Superior temporal gyrus (tissue), 1 donor: Measurements from ENCODE around the gene MTRFR.

Source experiments
- DNase-seq: peaks from one replicate; pipeline ENCODE4 v3.0.0-alpha.2; 2016; ENCODE audit errors: extremely low spot score

MTRFR gene

DNA sequence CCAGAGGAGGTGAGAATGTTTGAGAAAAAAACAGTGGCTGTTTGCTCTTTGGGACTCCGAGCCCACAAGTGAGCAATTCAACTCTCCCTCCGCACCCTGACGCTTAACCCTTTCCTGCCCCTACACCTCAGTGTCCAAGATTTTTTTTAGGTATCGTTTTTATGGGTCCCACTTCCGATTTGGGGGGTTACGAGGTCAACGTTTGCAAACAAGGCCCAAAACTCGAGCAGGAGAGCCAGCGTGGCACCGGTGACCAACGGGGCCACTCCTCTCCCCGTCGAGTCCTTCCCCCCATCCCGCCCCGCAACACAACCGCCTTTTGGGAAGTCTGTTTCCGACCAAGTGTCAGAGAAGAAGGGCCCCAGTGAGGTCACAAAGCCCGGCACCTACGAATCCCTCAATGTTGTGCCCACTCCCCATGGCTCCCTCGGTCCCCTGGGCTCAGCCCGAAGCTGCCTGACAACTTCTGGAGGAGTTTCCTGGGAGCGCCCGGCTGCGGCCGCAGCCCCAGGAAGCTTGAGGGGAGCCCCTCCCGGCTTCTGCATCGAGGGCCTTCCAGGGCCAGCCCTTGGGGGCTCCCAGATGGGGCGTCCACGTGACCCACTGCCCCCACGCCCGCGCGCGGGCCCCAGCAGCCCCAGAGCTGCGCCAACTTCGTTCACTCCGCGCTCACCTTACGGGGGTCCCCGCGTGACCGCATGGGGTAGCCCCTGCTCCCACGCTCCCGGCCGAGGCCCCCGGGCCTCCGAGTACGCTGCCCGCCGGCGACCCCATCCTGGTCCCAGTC, 37.2 kb downstream of the MTRFR start:
- peak; percentile 58 for DNase-seq

DNA sequence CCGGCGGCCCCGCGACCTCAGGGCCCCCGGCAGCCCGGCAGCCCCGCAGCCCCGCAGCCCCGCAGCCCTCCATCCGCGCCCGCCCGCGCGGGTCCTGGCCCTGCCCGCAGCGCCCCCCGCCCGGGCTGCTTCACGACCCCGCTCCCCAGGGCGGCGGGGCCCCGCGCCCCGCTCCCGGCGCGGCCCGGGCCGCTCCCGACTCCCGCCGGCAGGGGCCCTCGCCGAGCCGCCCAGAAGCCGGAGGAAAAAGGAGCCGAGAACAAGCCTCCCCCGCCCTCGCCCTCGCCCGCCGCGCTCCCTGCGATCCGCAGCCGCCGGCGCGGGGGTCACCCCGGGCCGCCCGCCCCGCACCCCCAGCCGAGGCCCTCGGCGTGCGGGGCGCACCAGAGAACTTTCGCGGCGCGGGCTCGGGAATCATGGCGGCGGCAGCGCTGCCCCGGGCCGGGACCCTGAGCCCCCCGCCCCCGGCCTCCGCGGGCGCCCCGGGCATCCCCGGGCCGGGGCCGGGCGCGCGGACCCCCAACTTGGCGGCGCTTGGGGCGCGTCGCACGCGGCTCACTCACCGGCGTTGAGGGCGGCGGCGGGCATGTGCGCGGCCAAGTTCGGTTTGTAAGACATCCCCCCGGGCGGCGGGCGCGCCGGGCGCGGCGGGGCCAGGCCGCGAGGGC, 37.9 kb downstream of the MTRFR start:
- peak; percentile 63 for DNase-seq

DNA sequence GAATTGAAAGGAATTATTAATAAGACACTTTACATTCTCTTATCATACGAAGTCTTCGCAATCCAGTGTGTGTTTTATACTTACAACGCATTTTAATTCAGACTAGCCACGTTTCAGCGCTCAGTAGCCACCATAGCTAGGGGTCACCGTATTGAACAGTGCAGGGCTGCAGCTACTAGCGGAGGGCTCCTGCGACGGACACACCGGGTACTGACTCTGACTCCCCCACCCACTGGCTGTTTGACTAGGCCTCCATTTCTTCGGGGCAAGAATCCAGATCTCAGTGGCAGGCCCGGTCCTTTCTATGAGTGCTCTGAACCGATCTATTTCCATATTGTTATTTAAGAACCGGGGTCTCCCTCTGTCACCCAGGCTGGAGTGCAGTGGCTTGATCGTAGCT, 39.9 kb downstream of the MTRFR start:
- DNase-seq, result no peak

DNA sequence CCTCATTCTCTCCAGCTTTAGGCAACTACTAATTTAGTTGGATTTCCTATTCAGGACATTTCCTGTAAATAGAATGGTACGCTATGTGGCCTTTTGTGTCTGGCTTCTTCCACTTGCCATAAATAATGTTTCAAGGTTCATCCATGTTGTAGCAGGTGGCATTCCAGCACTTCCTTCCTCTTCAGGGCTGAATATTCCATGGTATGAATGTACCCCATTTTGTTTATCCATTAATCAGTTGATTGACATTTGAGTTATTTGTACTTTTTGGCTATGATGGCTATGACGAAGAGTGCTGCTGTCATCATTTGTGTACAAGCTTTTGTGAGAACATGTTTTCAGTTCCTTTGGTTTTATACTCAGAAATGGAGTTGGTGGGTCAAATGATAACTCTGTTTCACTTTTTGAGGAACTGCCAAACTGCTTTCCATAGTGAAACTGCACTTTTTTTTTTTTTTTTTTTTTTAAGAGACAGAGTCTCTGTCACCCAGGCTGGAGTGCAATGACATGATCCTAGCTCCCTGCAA, 44.9 kb downstream of the MTRFR start:
- DNase-seq, result no peak

DNA sequence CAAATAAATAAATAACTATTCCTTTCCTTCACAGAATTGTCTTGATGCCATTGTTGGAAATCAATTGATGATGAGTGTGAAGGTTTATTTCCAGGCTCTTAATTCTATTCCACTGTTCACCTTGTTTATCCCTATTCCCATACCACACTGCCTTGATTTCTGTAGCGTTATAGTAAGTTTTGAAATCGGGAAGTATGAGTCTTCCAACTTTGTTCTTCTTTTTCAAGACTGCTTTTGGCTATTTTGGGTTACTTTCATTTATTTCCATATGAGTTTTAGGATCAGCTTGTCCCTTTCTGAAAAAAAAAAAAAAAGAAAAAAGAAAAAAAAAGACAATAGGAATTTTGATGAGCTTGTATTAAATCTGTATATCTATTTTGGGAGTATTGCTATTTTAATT, 47.7 kb downstream of the MTRFR start:
- no peak for DNase-seq

DNA sequence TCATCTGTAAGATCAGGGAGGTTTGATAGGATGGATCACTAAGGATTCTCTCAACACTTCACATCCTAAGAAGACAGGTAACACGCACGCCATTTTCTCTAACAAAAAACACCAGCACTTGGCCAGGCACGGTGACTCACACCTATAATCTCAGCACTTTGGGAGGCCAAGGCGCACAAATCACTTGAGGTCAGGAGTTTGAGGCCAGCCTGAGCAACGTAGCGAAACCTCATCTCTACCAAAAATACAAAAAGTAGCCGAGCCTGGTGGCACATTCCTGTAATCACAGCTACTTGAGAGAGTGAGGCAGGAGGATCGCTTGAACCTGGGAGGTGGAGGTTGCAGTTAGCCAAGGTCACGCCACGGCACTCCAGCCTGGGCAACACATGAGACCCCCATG, 48.9 kb downstream of the MTRFR start:
- DNase-seq, result no peak

DNA sequence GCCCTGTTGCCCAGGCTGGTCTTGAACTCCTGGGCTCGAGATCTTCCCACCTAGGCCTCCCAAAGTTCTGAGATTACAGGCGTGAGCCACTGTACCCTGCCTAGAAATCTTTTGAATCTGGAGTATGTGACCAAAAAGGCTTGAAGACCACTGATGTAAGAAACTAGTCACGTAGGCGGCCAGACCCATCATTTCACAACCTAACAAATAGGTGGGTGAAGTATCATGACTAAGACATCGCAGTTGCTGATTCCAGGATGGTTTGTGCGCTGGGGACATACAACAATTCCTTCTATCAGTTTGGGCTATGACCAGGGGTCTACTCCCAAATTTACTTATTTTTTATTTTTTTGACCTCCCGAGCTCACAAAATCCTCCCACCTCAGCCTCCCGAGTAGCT, 50.2 kb downstream of the MTRFR start:
- no peak for DNase-seq

DNA sequence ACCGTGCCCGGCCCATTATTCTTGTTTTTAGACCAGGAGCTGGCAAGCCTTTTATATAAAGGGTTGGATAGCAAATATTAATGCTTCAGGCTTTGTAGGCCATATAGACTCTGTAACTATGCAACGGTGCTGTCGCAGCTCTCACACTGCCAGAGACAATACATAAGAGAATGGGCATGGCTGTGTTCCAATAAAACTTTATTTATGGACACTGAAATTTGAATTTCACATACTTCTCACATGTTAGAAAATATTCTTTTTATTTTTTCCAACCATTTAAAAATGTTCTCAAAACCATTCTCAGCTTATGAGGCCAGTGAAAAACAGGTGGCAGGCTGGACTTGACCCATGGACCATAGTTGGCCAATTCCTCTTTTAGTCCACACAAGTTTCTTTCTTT, 51.4 kb downstream of the MTRFR start:
- DNase-seq, result no peak

DNA sequence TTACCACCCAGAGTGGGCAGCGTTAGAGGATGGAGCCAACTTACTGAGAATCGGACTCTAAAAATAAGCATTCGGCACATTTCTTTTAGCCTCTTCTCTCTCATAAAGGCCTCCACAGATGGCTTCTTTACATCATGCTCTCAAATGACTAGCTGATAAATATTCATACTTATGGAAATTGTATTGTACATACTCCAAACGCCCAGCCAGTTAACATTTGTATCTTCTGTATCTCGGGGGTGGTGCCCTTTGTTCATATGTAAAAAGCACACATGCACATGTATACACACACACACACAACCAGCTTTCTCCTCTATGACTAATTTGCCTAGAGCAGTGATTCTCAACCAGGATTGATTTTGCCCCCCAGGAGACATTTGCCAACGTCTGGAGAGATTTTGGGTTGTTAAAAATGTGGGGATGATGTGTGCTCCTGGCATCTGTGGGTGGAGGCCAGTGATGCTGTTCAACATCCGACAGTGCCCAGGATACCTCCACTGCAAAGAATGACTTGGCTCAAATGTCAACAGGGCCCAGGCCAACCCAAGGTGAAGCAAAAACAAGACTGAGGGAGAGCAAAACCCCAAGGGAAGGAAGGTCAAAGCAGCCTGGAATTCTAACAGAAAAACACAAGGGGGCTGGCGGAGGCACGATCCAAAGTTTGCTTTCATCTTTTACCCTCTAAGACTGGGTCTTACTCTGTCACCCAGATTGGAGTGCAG, 53.6 kb downstream of the MTRFR start:
- DNase-seq, result no peak

DNA sequence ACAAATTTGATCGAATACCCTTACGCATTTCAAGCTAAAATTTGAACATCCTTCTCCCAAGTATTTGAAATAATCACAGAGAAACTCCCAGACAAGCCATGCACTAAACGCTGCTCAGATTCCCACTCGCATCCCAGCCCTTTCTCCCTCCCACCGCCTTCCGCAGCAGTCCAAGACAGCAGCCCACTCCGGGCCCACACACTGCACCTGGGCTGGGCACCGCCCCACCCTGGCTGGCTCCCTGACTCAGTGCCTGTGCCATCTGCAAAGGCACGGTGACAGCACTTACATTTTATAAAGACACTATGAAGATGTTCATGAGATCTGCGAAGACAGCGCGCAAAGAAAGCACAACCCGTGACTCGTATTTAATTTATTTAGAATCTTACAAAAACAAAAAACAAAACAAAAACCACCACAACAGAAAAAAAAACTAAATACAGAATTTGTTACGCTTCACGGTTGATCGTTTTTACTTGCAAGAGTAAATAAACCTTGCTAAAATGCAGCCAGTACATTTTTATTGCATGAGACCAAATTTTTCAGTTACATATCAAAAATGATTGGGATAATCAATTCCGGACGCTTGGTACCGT, 55.6 kb downstream of the MTRFR start:
- no peak for DNase-seq

DNA sequence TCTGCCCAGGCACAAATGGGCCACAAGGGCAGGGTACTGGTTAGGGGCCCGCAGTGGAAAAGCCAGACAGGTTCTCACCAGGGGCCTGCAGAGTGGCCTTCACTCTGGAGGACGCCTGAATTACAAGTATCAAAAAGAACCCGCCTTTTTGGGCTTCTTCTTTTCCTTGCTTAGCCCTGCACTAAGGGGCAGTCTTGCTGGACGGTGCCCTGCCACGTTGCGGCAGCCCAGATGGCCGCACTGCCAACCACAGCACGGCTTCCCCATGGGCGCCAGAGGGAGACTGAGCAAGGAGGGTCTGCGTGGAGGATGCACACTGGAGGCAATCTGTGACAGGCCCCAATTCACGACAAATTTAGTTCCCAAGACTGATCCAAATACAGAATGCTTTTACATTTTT, 56.7 kb downstream of the MTRFR start:
- no peak for DNase-seq

DNA sequence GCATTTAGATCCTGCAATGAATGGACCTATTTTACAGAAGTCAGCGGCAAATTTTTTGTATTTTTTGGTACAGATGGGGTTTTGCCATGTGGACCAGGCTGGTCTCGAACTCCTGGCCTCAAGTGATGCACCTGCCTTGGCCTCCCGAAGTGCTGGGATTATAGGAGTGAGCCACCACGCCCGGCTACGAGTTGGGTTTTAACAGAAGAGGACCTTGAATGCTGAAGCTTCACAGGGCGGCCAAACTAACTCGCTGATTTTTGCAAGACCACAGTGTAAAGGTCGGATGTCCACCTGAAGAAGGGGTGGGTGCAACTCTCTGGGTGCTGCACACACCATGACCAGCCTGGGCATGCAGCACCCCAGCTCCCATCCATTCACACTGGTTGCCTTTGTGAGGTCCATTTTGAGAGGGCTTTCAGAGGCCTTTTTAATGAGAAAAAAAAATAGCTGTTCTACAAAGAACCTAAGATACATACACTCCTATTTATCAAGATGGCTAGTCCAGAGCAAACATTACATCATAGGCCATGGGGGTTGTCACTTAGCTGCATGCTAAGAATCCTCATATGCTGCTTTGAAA, 60.0 kb downstream of the MTRFR start:
- DNase-seq, result no peak

DNA sequence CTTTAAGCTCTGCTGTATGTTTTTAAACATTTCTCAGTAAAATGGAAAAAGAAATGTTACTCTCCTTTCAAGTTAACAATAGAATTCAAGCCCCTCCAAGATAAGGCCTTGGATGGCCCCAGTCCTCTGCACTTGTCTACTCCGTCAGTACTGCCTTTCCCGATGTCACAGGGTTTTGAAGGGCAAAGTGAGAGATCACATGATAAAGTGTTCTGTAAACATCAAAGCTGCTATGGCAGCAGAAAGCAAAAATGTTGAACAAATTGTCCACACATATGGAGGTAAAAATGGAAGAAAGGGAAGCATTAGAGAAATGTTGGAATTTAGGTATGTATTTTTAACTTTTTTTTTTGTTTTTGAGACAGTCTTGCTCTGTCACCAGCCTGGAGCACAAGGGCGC, 71.9 kb downstream of the MTRFR start:
- DNase-seq, result no peak

DNA sequence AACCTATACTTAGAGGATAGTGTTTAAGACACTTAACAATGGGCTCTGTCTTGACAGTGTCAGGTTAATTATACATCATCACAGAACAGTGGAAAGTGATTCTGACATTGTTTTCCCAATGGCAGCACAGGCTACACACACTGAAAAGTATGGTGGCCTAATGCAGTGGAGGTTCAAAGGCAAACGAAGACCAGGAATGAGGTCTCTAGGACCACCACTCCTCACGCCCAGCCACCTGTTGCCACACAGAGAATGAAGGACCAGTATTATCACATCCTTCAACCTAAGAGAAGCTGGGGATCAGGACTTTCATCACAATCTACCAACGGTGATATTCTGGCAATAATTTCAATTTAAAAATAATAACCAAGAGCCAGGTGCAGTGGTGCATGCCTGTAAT, 73.0 kb downstream of the MTRFR start:
- no peak for DNase-seq
